ENCODE measurements around the gene GSK3A.

GSK3A gene

GRCh38 chr19:42185277-42185676 lies 57.1 kb downstream of the GSK3A start:
- no peaks in the 10 kb centered on the region; a peak in 1 of 3 replicates for H3K36me3 ChIP-seq (ENCODE audit: control insufficient read depth in 2 of 2, insufficient read depth in 1 of 2, low read length in 2 of 2)
- no peak overlapping the region for H3K27ac ChIP-seq (ENCODE audit: extremely low read depth, low read depth, low read length)
- H3K4me3 ChIP-seq (ENCODE audit: low read depth, low read length) = no peak overlapping the region
- TF ChIP-seq ZNF202 (tag by site-specific recombination; IDR thresholded peaks at IDR 0.05; ENCODE audit: borderline replicate concordance) (no peak), ZNF112 (tag by site-specific recombination; IDR thresholded peaks at IDR 0.05) (no peak), ZNF768 (tag by site-specific recombination; IDR thresholded peaks at IDR 0.05) (no peak), ZNF560 (tag by site-specific recombination; IDR thresholded peaks at IDR 0.05; ENCODE audit: borderline replicate concordance) (no peak), ZNF704 (tag by site-specific recombination; IDR thresholded peaks at IDR 0.05) (no peak), HOXC10 (CRISPR knock-in tag; IDR thresholded peaks at IDR 0.05) (no peak), PBX3 (CRISPR knock-in tag; IDR thresholded peaks at IDR 0.05) (no peak)
- no peaks in the 10 kb centered on the region for H3K4me1 ChIP-seq (ENCODE audit: control insufficient read depth, insufficient read depth, low read length)
- H3K9me3 ChIP-seq (ENCODE audit: control insufficient read depth, insufficient read depth, low read depth, low read length) = no peaks in the 10 kb centered on the region
- ChIA-PET CTCF (interaction anchor here (0.6 to 8.3 kb wide), 26 partner anchors 10 to 256 kb away, joined by 3 to 101 read pairs (median 5); partner anchors contain the start of gene POU2F2), POLR2A (interaction anchor here (1.0 kb wide), 1 partner anchor 58 kb away, joined by 3 read pairs; no protein-coding TSS in a partner anchor)

GRCh38 chr19:42184401-42184861 lies 58.0 kb downstream of the GSK3A start:
- H3K36me3 ChIP-seq (ENCODE audit: control insufficient read depth in 2 of 2, insufficient read depth in 1 of 2, low read length in 2 of 2) = no peaks in the 10 kb centered on the region
- H3K4me1 ChIP-seq (ENCODE audit: control insufficient read depth, insufficient read depth, low read length) = no peaks in the 10 kb centered on the region
- no peak overlapping the region for H3K27ac ChIP-seq (ENCODE audit: extremely low read depth, low read depth, low read length)
- H3K4me3 ChIP-seq (ENCODE audit: low read depth, low read length) = no peak overlapping the region
- POLR2A ChIA-PET = interaction anchor here (0.7 to 1.0 kb wide), 2 partner anchors 43 to 59 kb away, joined by 3 to 4 read pairs; no protein-coding TSS in a partner anchor
- CTCF ChIA-PET = interaction anchor here (0.6 to 8.3 kb wide), 28 partner anchors 9 to 1797 kb away, joined by 3 to 101 read pairs (median 5); partner anchors contain the start of gene POU2F2
- H3K9me3 ChIP-seq (ENCODE audit: control insufficient read depth, insufficient read depth, low read depth, low read length) = no peaks in the 10 kb centered on the region
- TF ChIP-seq ZFP69B (tag by site-specific recombination; IDR thresholded peaks at IDR 0.05) (peak; percentile 100), ZNF311 (tag by site-specific recombination; IDR thresholded peaks at IDR 0.05; ENCODE audit: borderline replicate concordance) (peak; percentile 24; the same call in 1 of the 2 replicates), GLIS2 (tag by site-specific recombination; IDR thresholded peaks at IDR 0.05) (peak; percentile 48; the same call in 1 of the 2 replicates), CTCF (tag by site-specific recombination; IDR thresholded peaks at IDR 0.05) (peak; percentile 92), GLIS1 (tag by site-specific recombination; IDR thresholded peaks at IDR 0.05) (peak; percentile 19; the same call in 1 of the 2 replicates), MZF1 (tag by site-specific recombination; IDR thresholded peaks at IDR 0.05; ENCODE audit: borderline replicate concordance) (0 out of 2 replicates have a peak, but pooled peaks have one; percentile 31), ZNF146 (tag by site-specific recombination; IDR thresholded peaks at IDR 0.05) (no peak), IKZF3 (tag by site-specific recombination; IDR thresholded peaks at IDR 0.05) (0 out of 2 replicates have a peak, but pooled peaks have one; percentile 44), ZNF654 (tag by site-specific recombination; IDR thresholded peaks at IDR 0.05; ENCODE audit: low read depth) (peak; percentile 81), ZFP37 (tag by site-specific recombination; IDR thresholded peaks at IDR 0.05) (peak; percentile 54; the same call in 1 of the 2 replicates), ZNF518A (tag by site-specific recombination; conservative IDR thresholded peaks at IDR 0.05; ENCODE audit: low read depth) (no peak), ZBTB17 (tag by site-specific recombination; IDR thresholded peaks at IDR 0.05) (peak; percentile 69), ZBTB21 (tag by site-specific recombination; IDR thresholded peaks at IDR 0.05) (0 out of 2 replicates have a peak, but pooled peaks have one; percentile 2), ZNF571 (tag by site-specific recombination; IDR thresholded peaks at IDR 0.05) (no peak), ZNF692 (tag by site-specific recombination; IDR thresholded peaks at IDR 0.05) (peak; percentile 99), ZFHX2 (tag by site-specific recombination; conservative IDR thresholded peaks at IDR 0.05) (peak; percentile 14; the same call in 1 of the 2 replicates), SP3 (tag by site-specific recombination; IDR thresholded peaks at IDR 0.05) (peak; percentile 39; the same call in 1 of the 2 replicates)
